Astrocyte (in vitro differentiated cells and primary cell): ENCODE results near the gene PLXND1. TPM values are rescaled to one million over a fixed set of nuclear protein-coding genes. Genes with fewer than 3 reads are reported as not detected.

Source experiments
- DNase-seq: peaks from one replicate; pipeline ENCODE4 v3.0.0-alpha.2; 2010; ENCODE audit warnings: low read depth
- FAIRE-seq: peaks from 2 replicates; lab custom pipeline; 2011; peaks lifted over from hg19 to GRCh38; lab: Jason Lieb, UNC
- H2AFZ ChIP-seq: 2 replicates; pipeline ENCODE4 v1.6.0; 2012; ENCODE audit warnings: low read depth, low read length, inconsistent platforms
- H3K27ac ChIP-seq: 2 replicates; pipeline ENCODE4 v1.5.1; 2011; ENCODE audit warnings: low read depth, low read length, inconsistent platforms
- H3K27me3 ChIP-seq: 2 replicates; pipeline ENCODE4 v1.6.0; 2011; ENCODE audit warnings: low read length, inconsistent platforms; ENCODE audit not compliant: insufficient read depth
- H3K36me3 ChIP-seq: 2 replicates; pipeline ENCODE4 v1.5.1; 2011; ENCODE audit warnings: low read length, inconsistent platforms; ENCODE audit not compliant: insufficient read depth
- H3K4me1 ChIP-seq: 2 replicates; pipeline ENCODE4 v1.5.1; 2011; ENCODE audit warnings: low read length, inconsistent platforms; ENCODE audit not compliant: insufficient read depth
- H3K4me2 ChIP-seq: 2 replicates; pipeline ENCODE4 v1.6.0; 2012; ENCODE audit warnings: low read length, inconsistent platforms
- H3K4me3 ChIP-seq: 2 replicates; pipeline ENCODE4 v1.5.1; 2011; ENCODE audit warnings: low read depth, mild to moderate bottlenecking, low read length, inconsistent platforms; ENCODE audit not compliant: insufficient read depth
- H3K79me2 ChIP-seq: 2 replicates; pipeline ENCODE4 v1.6.0; 2012; ENCODE audit warnings: mild to moderate bottlenecking, low read length, inconsistent platforms; ENCODE audit not compliant: insufficient read depth
- H3K9ac ChIP-seq: 2 replicates; pipeline ENCODE4 v1.6.0; 2012; ENCODE audit warnings: mild to moderate bottlenecking, low read length, inconsistent platforms
- H3K9me3 ChIP-seq: 2 replicates; pipeline ENCODE4 v1.5.1; 2012; ENCODE audit warnings: low read depth, mild to moderate bottlenecking, low read length, inconsistent platforms; ENCODE audit not compliant: insufficient read depth
- H4K20me1 ChIP-seq: 2 replicates; pipeline ENCODE4 v1.6.0; 2012; ENCODE audit warnings: low read length, inconsistent platforms; ENCODE audit not compliant: insufficient read depth
- H3K27ac Mint-ChIP-seq: one replicate; pipeline ENCODE4 v1.8.0; 2021; ENCODE audit warnings: mild to moderate bottlenecking, mixed read lengths; ENCODE audit not compliant: unreplicated experiment
- H3K27me3 Mint-ChIP-seq: one replicate; pipeline ENCODE4 v1.8.0; 2021; ENCODE audit warnings: low read depth, mixed read lengths; ENCODE audit not compliant: unreplicated experiment
- H3K36me3 Mint-ChIP-seq: one replicate; pipeline ENCODE4 v1.8.0; 2021; ENCODE audit warnings: low read depth, mixed read lengths; ENCODE audit not compliant: unreplicated experiment
- H3K4me1 Mint-ChIP-seq: one replicate; pipeline ENCODE4 v1.8.0; 2021; ENCODE audit warnings: low read depth, mixed read lengths; ENCODE audit not compliant: unreplicated experiment
- H3K4me3 Mint-ChIP-seq: one replicate; pipeline ENCODE4 v1.8.0; 2021; ENCODE audit warnings: mild to moderate bottlenecking, moderate library complexity, mixed read lengths; ENCODE audit not compliant: unreplicated experiment
- H3K9me3 Mint-ChIP-seq: one replicate; pipeline ENCODE4 v1.8.0; 2021; ENCODE audit warnings: mild to moderate bottlenecking, mixed read lengths; ENCODE audit not compliant: unreplicated experiment
- CTCF ChIP-seq: IDR thresholded peaks from 2 replicates; pipeline ENCODE4 v1.5.1; 2011; ENCODE audit warnings: low read depth, mild to moderate bottlenecking, inconsistent platforms, low read length, moderate library complexity; ENCODE audit not compliant: insufficient read depth
- EZH2 ChIP-seq: IDR thresholded peaks from 2 replicates; pipeline ENCODE4 v1.6.1; 2012; ENCODE audit warnings: mild to moderate bottlenecking, low read length, inconsistent platforms; ENCODE audit not compliant: insufficient read depth
- total RNA-seq: library from RNA; stranded (reverse); gene quantifications from 2 replicates; pipeline ENCODE4 v1.2.1, GENCODE V29; 2021

PLXND1 gene
- total RNA-seq, 1 donor from 2014 or later: 184 TPM

GRCh38 chr3:129558772-129559564 is 47.5 kb downstream of the PLXND1 start:
- H3K9me3 Mint-ChIP-seq: no peaks in the 10 kb centered on the region
- no peak for FAIRE-seq
- no peak overlapping the region for H3K4me3 Mint-ChIP-seq
- peak; percentile 59 for DNase-seq
- H3K27me3 Mint-ChIP-seq: no peaks in the 10 kb centered on the region
- Histone ChIP-seq H3K36me3 (no peaks in the 10 kb centered on the region), H3K9ac (peak overlapping the region; percentile 4), H2AFZ (no peak overlapping the region), H3K27ac (peak overlapping the region; percentile 6), H3K9me3 (no peaks in the 10 kb centered on the region), H3K4me1 (peaks cover 40% of the 10 kb centered on the region), H4K20me1 (no peaks in the 10 kb centered on the region), H3K79me2 (no peaks in the 10 kb centered on the region), H3K4me3 (no peak overlapping the region), H3K27me3 (no peaks in the 10 kb centered on the region), H3K4me2 (peak overlapping the region; percentile 42)
- no peak for TF ChIP-seq EZH2
- no peak for TF ChIP-seq CTCF
- peak overlapping the region; percentile 86 for H3K27ac Mint-ChIP-seq
- peaks cover 41% of the 10 kb centered on the region for H3K4me1 Mint-ChIP-seq
- peaks cover 21% of the 10 kb centered on the region for H3K36me3 Mint-ChIP-seq

GRCh38 chr3:129558081-129558771 is 48.2 kb downstream of the PLXND1 start:
- H3K4me1 ChIP-seq: peaks cover 40% of the 10 kb centered on the region
- H3K79me2 ChIP-seq: no peaks in the 10 kb centered on the region
- H3K36me3 ChIP-seq: no peaks in the 10 kb centered on the region
- H3K9me3 ChIP-seq: no peaks in the 10 kb centered on the region
- H3K27ac Mint-ChIP-seq: peak overlapping the region; percentile 86
- peak overlapping the region; percentile 21 for H3K9ac ChIP-seq
- peak; percentile 49 for DNase-seq
- H3K9me3 Mint-ChIP-seq: no peaks in the 10 kb centered on the region
- H4K20me1 ChIP-seq: no peaks in the 10 kb centered on the region
- peak overlapping the region; percentile 57 for H3K4me3 Mint-ChIP-seq
- peak overlapping the region; percentile 3 for H3K27ac ChIP-seq
- no peaks in the 10 kb centered on the region for H3K27me3 ChIP-seq
- no peaks in the 10 kb centered on the region for H3K27me3 Mint-ChIP-seq
- no peak overlapping the region for H3K4me3 ChIP-seq
- TF ChIP-seq EZH2 (no peak), CTCF (no peak)
- H3K4me2 ChIP-seq: peak overlapping the region; percentile 42
- no peak for FAIRE-seq
- peaks cover 20% of the 10 kb centered on the region for H3K36me3 Mint-ChIP-seq
- no peak overlapping the region for H2AFZ ChIP-seq
- peaks cover 41% of the 10 kb centered on the region for H3K4me1 Mint-ChIP-seq
